GM04504 (cell line): ENCODE data around the gene PM20D2.
"Not testable (repeated sequence)": the region's sequence is repeated elsewhere in the genome, so short reads cannot be mapped to it uniquely, and the experiment has no call there.

Source experiments
- DNase-seq: peaks from one replicate; pipeline ENCODE4 v3.0.0-alpha.2; 2012; ENCODE audit warnings: low read depth

Gene PM20D2

GRCh38 chr6:89145956-89146717 is at the start of gene PM20D2:
TSS of gene PM20D2 (plus strand) at chr6:89146055. CDS start at chr6:89146145, 90 bp downstream.
- DNase-seq, result no peak

GRCh38 chr6:89098461-89098860 is 47.4 kb upstream of the PM20D2 start:
- no peak for DNase-seq

GRCh38 chr6:89100114-89100513 is 45.7 kb upstream of the PM20D2 start:
- no peak for DNase-seq

GRCh38 chr6:89110284-89110683 is 35.6 kb upstream of the PM20D2 start:
- DNase-seq, result no peak

- DNase-seq, result no peak
Measured at GRCh38 chr6:89111933-89112332, 33.9 kb upstream of the PM20D2 start.

GRCh38 chr6:89116702-89117101 is 29.2 kb upstream of the PM20D2 start:
- DNase-seq, result no peak

GRCh38 chr6:89117211-89118108 is 28.4 kb upstream of the PM20D2 start, which contains the start of gene SRSF12:
TSS of gene SRSF12 (minus strand) at chr6:89118071. CDS start at chr6:89117887, 184 bp downstream.
- no peak for DNase-seq

GRCh38 chr6:89118931-89119330 is 26.9 kb upstream of the PM20D2 start:
- DNase-seq, result no peak

- no peak for DNase-seq
Measured at GRCh38 chr6:89120371-89120770, 25.5 kb upstream of the PM20D2 start.

- DNase-seq, result no peak
Measured at GRCh38 chr6:89121934-89122333, 23.9 kb upstream of the PM20D2 start.

GRCh38 chr6:89122625-89123024 is 23.2 kb upstream of the PM20D2 start:
- DNase-seq, result no peak

- DNase-seq, result not testable (repeated sequence)
Measured at GRCh38 chr6:89128256-89128671, 17.6 kb upstream of the PM20D2 start.

- DNase-seq, result no peak
Measured at GRCh38 chr6:89131599-89131998, 14.3 kb upstream of the PM20D2 start.

GRCh38 chr6:89132057-89132456 is 13.8 kb upstream of the PM20D2 start:
- no peak for DNase-seq

GRCh38 chr6:89133981-89134380 is 11.9 kb upstream of the PM20D2 start:
- no peak for DNase-seq

- no peak for DNase-seq
Measured at GRCh38 chr6:89134723-89135122, 11.1 kb upstream of the PM20D2 start.

- DNase-seq, result no peak
Measured at GRCh38 chr6:89138173-89138572, 7.7 kb upstream of the PM20D2 start.

- DNase-seq, result no peak
Measured at GRCh38 chr6:89139509-89140346, 6.1 kb upstream of the PM20D2 start.

GRCh38 chr6:89140347-89141156 is 5.3 kb upstream of the PM20D2 start:
- no peak for DNase-seq

- no peak for DNase-seq
Measured at GRCh38 chr6:89144354-89144906, 1.4 kb upstream of the PM20D2 start.
